T-cell (primary cell): ENCODE measurements around the gene TXN2. TPM values are rescaled to one million over a fixed set of nuclear protein-coding genes. Genes with fewer than 3 reads are reported as not detected.
A peak's percentile ranks its signal among the peaks of the same experiment; 100 is the strongest.

ENCODE experiments used
- ATAC-seq, 4 experiments: fragments of 200-7000 bp in 3 of 4; fragments of 150-1000 bp in 1 of 4; cut with Tn5 transposase; replicated peaks in 1 of 4; 1 replicate in 3 of 4; 2 replicates in 1 of 4; pipeline ENCODE4 v1.10.0; 2021; ENCODE audit warnings: moderate library complexity in 3 of 4, mild to moderate bottlenecking in 2 of 4, moderate number of reproducible peaks in 1 of 4
- CTCF ChIA-PET, 2 donors: fragments of 300-600 bp; sonication (Branson Sonifier 250); formaldehyde crosslinking; loops; one replicate each; lab custom pipeline; 2022; ENCODE audit warnings: antibody characterized with exemption in 2 of 2; lab: Charles Lee
- POLR2A ChIA-PET, 2 donors: fragments of 300-600 bp; sonication (Branson Sonifier 250); formaldehyde crosslinking; loops; one replicate each; lab custom pipeline; 2022; ENCODE audit warnings: antibody characterized with exemption in 2 of 2; lab: Charles Lee
- DNase-seq, 35 experiments: peaks; one replicate each; pipeline versions ENCODE4 v3.0.0 to v3.0.0-alpha.2; 2013 to 2023
- H3K27ac ChIP-seq: one replicate; pipeline ENCODE4 v1.5.1; 2013; ENCODE audit warnings: low read length
- H3K27me3 ChIP-seq, 2 experiments: replicated peaks in 1 of 2; 1 replicate in 1 of 2; 2 replicates in 1 of 2; pipeline versions ENCODE4 v1.6.1 to v1.7.0; 2013; ENCODE audit warnings: low read length in 1 of 2, mixed read lengths in 1 of 2; ENCODE audit not compliant: control insufficient read depth in 2 of 2, insufficient read depth in 2 of 2; ENCODE audit errors: extremely low read depth in 1 of 2
- H3K36me3 ChIP-seq, 2 donors: 1 replicate in 1 of 2; 2 replicates in 1 of 2; pipeline versions ENCODE4 v1.6.1 to v1.7.0; 2013; ENCODE audit warnings: low read length in 1 of 2; ENCODE audit not compliant: control insufficient read depth in 2 of 2, insufficient read depth in 1 of 2; ENCODE audit errors: extremely low read depth in 1 of 2
- H3K4me1 ChIP-seq, 2 experiments: 1 replicate in 1 of 2; 2 replicates in 1 of 2; pipeline versions ENCODE4 v1.6.1 to v1.7.0; 2013; ENCODE audit warnings: low read length in 2 of 2, mixed read lengths in 1 of 2; ENCODE audit not compliant: insufficient read depth in 2 of 2, control insufficient read depth in 1 of 2; ENCODE audit errors: extremely low read depth in 1 of 2
- H3K4me3 ChIP-seq, 2 donors: 1 replicate in 1 of 2; 2 replicates in 1 of 2; pipeline versions ENCODE4 v1.5.1 to v1.7.0; 2013; ENCODE audit warnings: mild to moderate bottlenecking in 2 of 2, low read length in 1 of 2, moderate library complexity in 1 of 2; ENCODE audit not compliant: control insufficient read depth in 1 of 2; ENCODE audit errors: extremely low read depth in 1 of 2
- H3K9me3 ChIP-seq: 2 replicates; pipeline ENCODE4 v1.7.0; 2013
- H3K27ac Mint-ChIP-seq, 2 donors: one replicate each; pipeline ENCODE4 v1.8.0; 2020 to 2021; ENCODE audit warnings: mild to moderate bottlenecking in 2 of 2, mixed read lengths in 2 of 2
- H3K27me3 Mint-ChIP-seq, 2 donors: one replicate each; pipeline ENCODE4 v1.8.0; 2021 to 2022; ENCODE audit warnings: mixed read lengths in 2 of 2
- H3K36me3 Mint-ChIP-seq: one replicate; pipeline ENCODE4 v1.8.0; 2021; ENCODE audit warnings: mixed read lengths
- H3K4me1 Mint-ChIP-seq, 3 donors: one replicate each; pipeline ENCODE4 v1.8.0; 2020 to 2022; ENCODE audit warnings: mixed read lengths in 3 of 3, mild to moderate bottlenecking in 1 of 3
- H3K4me3 Mint-ChIP-seq, 3 donors: one replicate each; pipeline ENCODE4 v1.8.0; 2020 to 2022; ENCODE audit warnings: mild to moderate bottlenecking in 3 of 3, mixed read lengths in 3 of 3, moderate library complexity in 3 of 3
- H3K9me3 Mint-ChIP-seq, 3 donors: one replicate each; pipeline ENCODE4 v1.8.0; 2020 to 2022; ENCODE audit warnings: mixed read lengths in 3 of 3
- WGBS: methylation state at CpG from one replicate; pipeline ENCODE4 v1.1.5; 2013; ENCODE audit warnings: missing lambda C conversion rate; ENCODE audit not compliant: insufficient coverage; 5-methylcytosine and 5-hydroxymethylcytosine counted together
- total RNA-seq, 35 experiments: library from RNA in 6 of 35; stranded (reverse) in 6 of 35; fragments of 120-200 nt in 1 of 35; gene quantifications; one replicate each; pipeline versions ENCODE4 v1.2.1 to v1.2.4 and lab custom pipeline; 2013 to 2026

Gene TXN2
- total RNA-seq, 5 donors from 2014 or later (not counting 1 experiment from before 2014, with no cell fraction given) = 36.9 to 47.6 (median 45.4) TPM

DNA sequence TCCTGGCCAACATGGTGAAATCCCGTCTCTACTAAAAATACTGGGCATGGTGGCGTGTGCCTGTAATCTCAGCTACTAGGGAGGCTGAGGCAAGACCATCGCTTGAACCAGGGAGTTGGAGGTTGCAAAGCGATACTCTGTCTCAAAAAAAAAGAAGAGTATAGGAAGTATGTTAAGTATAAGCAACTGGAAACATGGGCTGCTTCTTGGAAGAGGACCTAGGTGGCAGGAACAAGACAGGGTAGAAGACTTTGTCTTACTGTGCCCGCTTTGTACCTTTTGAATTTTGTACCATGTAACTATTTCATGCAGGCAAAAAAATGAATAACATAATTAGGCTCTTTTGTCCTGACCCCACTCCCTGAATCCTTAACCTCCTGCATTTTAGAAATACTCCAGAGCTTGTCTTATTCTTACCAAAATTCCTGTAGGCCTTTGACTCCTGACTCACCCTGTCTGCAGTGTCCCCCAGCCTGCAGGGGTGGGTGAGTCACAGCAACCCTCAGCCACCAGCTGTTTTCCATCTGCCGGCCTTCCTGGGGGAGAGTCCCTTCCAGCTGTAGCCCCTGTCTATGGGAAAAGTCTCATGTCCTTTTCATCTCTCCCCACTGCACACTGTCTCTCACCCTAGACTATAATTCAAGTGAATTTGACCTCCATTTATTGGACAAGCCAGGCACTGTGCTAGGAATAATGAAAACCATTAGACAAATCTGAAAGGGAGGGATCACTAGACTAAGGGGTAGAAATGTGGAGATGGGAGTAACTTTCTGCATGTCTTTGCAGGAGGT, 41.8 kb downstream of the TXN2 start:
- Histone ChIP-seq H3K36me3 (no peaks in the 10 kb centered on the region), H3K4me3 (no peak overlapping the region), H3K4me1 (peaks cover 15 to 34% of the 10 kb centered on the region in 2 experiments), H3K9me3 (no peaks in the 10 kb centered on the region), H3K27ac (no peak overlapping the region), H3K27me3 (no peaks in the 10 kb centered on the region)
- peak overlapping the region; percentile 4 to 55 for H3K27ac Mint-ChIP-seq
- POLR2A ChIA-PET = no interaction called here
- CTCF ChIA-PET = interaction anchor here in 1 of 2 donors (0.6 kb wide), 1 partner anchor 24 kb away, joined by 6 read pairs; no protein-coding TSS in a partner anchor
- no peaks in the 10 kb centered on the region for H3K27me3 Mint-ChIP-seq
- H3K4me1 Mint-ChIP-seq = peaks cover 31 to 47% (median 44%) of the 10 kb centered on the region in 3 donors
- H3K9me3 Mint-ChIP-seq = no peaks in the 10 kb centered on the region
- ATAC-seq (no peak), DNase-seq (no peak)
- no peaks in the 10 kb centered on the region for H3K36me3 Mint-ChIP-seq
- no peak overlapping the region for H3K4me3 Mint-ChIP-seq
- WGBS = 95% methylated on average over 4 of the region's 6 CpGs

DNA sequence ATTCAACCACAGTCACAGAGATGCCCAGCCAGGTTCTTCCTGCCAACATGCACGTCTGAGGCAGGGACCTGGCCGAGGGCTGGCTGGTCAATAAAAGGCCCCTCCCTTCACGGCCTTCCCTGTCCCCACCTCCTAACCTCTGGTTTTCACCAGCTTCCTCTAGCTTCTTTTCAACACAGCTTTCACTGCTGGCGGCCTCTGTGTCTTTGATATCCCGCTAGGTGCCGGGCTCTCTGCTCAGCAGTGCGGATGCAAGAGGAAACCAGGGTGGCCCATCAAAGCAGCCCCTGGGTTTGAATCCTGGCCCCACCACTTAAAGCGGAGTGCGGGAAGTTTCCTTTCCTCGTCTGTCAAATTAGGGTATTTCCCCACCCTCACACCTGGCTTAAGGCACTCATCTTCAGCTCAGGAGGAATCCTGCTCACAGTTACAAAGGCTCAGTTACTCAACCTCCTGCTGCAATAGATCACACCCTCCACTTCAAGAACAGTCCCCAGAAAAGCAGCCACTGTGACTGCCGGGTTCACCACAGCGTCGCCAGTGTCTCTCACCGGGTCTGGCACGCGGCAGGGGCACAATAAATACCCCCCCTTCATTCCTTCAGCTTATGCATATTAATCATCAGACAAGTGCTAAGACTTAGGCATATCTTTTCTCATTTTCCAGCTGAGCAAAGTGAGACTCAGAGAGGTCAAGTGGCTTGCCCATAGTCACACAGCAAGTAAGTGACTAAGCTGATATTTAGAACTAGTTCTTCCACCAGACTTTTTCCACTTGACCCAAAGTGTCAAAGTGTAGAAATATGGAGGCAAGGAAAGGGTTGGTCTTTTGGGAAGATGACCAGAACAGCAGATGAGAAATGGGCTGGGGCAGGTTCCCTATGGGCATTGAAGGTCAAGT, 45.7 kb downstream of the TXN2 start:
- no peaks in the 10 kb centered on the region for H3K36me3 ChIP-seq
- Mint-ChIP-seq H3K4me1 (peaks cover 28 to 47% (median 43%) of the 10 kb centered on the region in 3 donors), H3K4me3 (peak overlapping the region; percentile 38 to 77 (median 50)), H3K27ac (peak overlapping the region; percentile 91 to 92), H3K36me3 (no peaks in the 10 kb centered on the region), H3K9me3 (no peaks in the 10 kb centered on the region), H3K27me3 (no peaks in the 10 kb centered on the region)
- DNase-seq (peak; percentile 40 to 92 (median 73)), ATAC-seq (peak; percentile 87 to 93 (median 88))
- peak overlapping the region; percentile 76 for H3K27ac ChIP-seq
- no peaks in the 10 kb centered on the region for H3K27me3 ChIP-seq
- POLR2A ChIA-PET = interaction anchor here (0.5 to 1.2 kb wide), 4 partner anchors 12 to 200 kb away, joined by 3 to 6 read pairs (median 3); no protein-coding TSS in a partner anchor
- H3K9me3 ChIP-seq = no peaks in the 10 kb centered on the region
- H3K4me1 ChIP-seq = peaks cover 15 to 37% of the 10 kb centered on the region in 2 experiments
- CTCF ChIA-PET = interaction anchor here in 1 of 2 donors (0.5 to 1.6 kb wide), 4 partner anchors 16 to 83 kb away, joined by 3 to 6 read pairs (median 4); no protein-coding TSS in a partner anchor
- 1% methylated on average over 16 of the region's 16 CpGs for WGBS
- no peak overlapping the region for H3K4me3 ChIP-seq

DNA sequence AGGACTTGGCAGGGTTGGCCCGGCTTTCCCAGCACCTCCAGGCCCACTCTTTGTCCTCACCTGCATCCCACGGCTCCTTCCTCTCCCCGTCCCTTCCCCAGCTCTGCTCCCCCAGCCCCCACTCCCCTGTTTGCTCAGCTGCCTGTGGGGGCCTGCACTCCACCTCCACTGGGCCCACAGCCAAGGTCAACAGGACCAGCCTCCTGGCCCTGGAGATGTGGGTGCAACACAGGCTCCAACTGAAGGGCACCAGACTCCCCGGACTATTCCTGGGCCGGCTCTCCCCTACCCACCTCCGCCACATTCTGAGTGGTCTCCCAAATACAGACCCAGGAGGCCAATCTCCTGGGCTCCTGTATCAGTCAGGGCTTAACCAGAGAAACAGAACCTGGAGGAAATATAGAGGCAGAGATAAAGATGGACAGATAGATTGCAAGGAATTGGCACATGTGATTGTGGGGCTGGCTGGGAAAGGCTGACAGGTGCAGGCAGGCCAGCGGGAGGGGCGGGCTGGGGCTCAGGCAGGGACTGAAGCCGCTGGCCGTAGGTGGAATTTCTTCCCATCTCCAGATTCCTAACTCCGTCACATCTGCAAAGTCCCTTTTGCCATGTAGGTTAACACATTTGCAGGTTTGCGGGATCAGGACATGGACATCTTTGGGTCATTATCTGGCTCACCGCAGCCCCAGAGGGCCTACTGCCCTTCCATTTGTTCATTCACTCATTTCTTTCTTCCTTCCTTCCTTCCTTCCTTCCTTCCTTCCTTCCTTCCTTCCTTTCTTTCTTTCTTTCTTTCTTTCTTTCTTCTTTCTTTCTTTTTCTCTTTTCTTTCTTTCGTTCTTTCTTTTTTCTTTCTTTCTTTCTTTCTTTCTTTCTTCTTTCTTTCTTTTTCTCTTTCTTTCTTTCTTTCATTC, 47.9 kb downstream of the TXN2 start:
- Histone ChIP-seq H3K36me3 (no peaks in the 10 kb centered on the region), H3K4me3 (no peak overlapping the region), H3K9me3 (no peaks in the 10 kb centered on the region), H3K27me3 (no peaks in the 10 kb centered on the region), H3K27ac (no peak overlapping the region), H3K4me1 (peaks cover 14 to 37% of the 10 kb centered on the region in 2 experiments)
- Mint-ChIP-seq H3K27ac (peak overlapping the region; percentile 91 to 92), H3K27me3 (no peaks in the 10 kb centered on the region), H3K9me3 (no peaks in the 10 kb centered on the region), H3K4me1 (peaks cover 21 to 34% (median 34%) of the 10 kb centered on the region in 3 donors), H3K4me3 (no peak overlapping the region), H3K36me3 (no peaks in the 10 kb centered on the region)
- no peak for DNase-seq
- ATAC-seq = no peak
- CTCF ChIA-PET = no interaction called here
- POLR2A ChIA-PET = no interaction called here
- WGBS = 57% methylated on average over 3 of the region's 14 CpGs

DNA sequence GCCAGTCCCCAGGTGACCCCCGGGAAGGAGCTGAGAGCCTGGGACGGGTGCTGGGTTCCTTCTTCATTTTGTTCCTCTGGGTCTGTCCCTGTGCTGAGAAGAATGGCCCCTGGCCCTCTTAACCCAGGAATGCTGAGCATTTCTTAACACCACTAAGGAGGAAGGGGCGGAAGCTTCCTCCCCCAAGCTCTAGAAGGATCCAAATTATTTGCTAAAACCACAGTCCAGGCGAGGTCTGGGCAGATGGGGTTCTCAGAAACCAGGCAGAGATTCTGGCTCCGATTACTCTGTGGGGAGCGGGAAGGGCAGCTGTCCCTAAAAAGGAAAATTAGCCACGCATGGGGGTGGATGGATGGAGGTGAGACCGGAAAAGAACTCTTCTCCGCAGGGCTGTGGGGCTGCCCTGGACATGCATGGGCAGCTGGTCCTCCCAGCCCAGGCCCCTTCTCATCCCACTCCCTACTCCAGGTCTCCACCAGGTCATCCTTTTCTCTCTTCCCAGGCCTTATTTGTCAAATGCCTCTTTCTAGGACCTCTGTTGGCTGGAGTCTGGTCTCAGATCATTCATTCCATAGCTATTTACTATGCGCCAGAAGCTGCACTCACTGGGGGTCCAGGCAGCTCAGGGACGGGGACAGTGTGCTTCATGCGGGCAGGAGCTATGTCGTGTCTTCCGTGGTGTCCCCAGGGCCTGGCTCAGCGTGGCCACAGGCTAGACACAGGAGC, 48.7 kb downstream of the TXN2 start:
- DNase-seq = no peak
- peak overlapping the region; percentile 22 to 28 for H3K27ac Mint-ChIP-seq

DNA sequence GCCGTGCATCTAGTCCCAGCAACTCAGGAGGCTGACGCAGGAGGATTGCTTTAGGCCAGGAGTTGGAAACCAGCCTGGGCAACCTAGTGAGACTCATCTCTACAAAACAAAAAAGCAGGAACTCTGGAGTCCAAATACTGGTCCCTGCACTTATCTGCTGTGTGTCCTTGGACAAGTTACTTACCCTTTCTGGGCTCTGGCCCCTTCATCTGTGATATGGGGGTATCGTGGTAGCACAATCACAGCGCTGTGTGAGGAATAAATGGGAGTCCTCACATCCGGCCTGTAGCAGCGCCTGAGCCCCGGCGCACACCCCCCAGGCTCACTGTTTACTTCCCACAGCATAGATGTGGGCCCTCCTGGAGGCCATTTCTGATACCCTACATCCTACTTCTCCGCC, 49.5 kb downstream of the TXN2 start:
- CTCF ChIA-PET = no interaction called here

More for the DNA sequence above, 48.7 kb downstream of the TXN2 start:
- no peak for ATAC-seq
- Histone ChIP-seq H3K9me3 (no peaks in the 10 kb centered on the region), H3K4me3 (no peak overlapping the region), H3K36me3 (no peaks in the 10 kb centered on the region), H3K27me3 (no peaks in the 10 kb centered on the region), H3K4me1 (peaks cover 13 to 32% of the 10 kb centered on the region in 2 experiments), H3K27ac (no peak overlapping the region)
- no peak overlapping the region for H3K4me3 Mint-ChIP-seq
- CTCF ChIA-PET = no interaction called here
- no peaks in the 10 kb centered on the region for H3K36me3 Mint-ChIP-seq
- no peaks in the 10 kb centered on the region for H3K27me3 Mint-ChIP-seq
- POLR2A ChIA-PET = no interaction called here
- peaks cover 21 to 33% (median 32%) of the 10 kb centered on the region in 3 donors for H3K4me1 Mint-ChIP-seq
- no peaks in the 10 kb centered on the region for H3K9me3 Mint-ChIP-seq
- WGBS = 91% methylated on average over 6 of the region's 15 CpGs

More for the DNA sequence above, 49.5 kb downstream of the TXN2 start:
- Histone ChIP-seq H3K27me3 (no peaks in the 10 kb centered on the region), H3K4me3 (no peak overlapping the region), H3K27ac (no peak overlapping the region), H3K4me1 (peaks cover 13 to 25% of the 10 kb centered on the region in 2 experiments), H3K9me3 (no peaks in the 10 kb centered on the region), H3K36me3 (no peaks in the 10 kb centered on the region)
- DNase-seq = no peak
- no peaks in the 10 kb centered on the region for H3K9me3 Mint-ChIP-seq
- 99% methylated on average over 9 of the region's 9 CpGs for WGBS
- POLR2A ChIA-PET = no interaction called here
- no peaks in the 10 kb centered on the region for H3K27me3 Mint-ChIP-seq
- H3K27ac Mint-ChIP-seq = no peak overlapping the region
- no peak for ATAC-seq
- no peak overlapping the region for H3K4me3 Mint-ChIP-seq
- peaks cover 21 to 32% (median 30%) of the 10 kb centered on the region in 3 donors for H3K4me1 Mint-ChIP-seq
- H3K36me3 Mint-ChIP-seq = no peaks in the 10 kb centered on the region
